Right lobe of liver (tissue), 6 donors: ENCODE measurements around the gene THOC7. TPM values are rescaled to one million over a fixed set of nuclear protein-coding genes. Genes with fewer than 3 reads are reported as not detected.

Source experiments
- ATAC-seq, 4 donors: fragments of 200-7000 bp; cut with Tn5 transposase; one replicate each; pipeline ENCODE4 v1.9.1; 2020; ENCODE audit warnings: mild to moderate bottlenecking in 4 of 4, moderate library complexity in 4 of 4
- DNase-seq, 3 donors: peaks; one replicate each; pipeline ENCODE4 v3.0.0-alpha.2; 2020
- H3K27ac ChIP-seq, 3 donors: fragments of 200-600 bp; one replicate each; pipeline ENCODE4 v1.8.0; 2022
- H3K27me3 ChIP-seq, 2 donors: fragments of 200-600 bp; one replicate each; pipeline ENCODE4 v1.8.0; 2022
- H3K36me3 ChIP-seq, 4 donors: fragments of 200-600 bp; sonication (generic) in 1 of 4; one replicate each; pipeline versions ENCODE4 v1.5.1 to v1.8.0; 2017 to 2022; ENCODE audit warnings: control low read depth in 1 of 4
- H3K4me1 ChIP-seq, 4 donors: fragments of 200-600 bp; sonication (generic) in 1 of 4; one replicate each; pipeline versions ENCODE4 v1.5.1 to v1.8.0; 2017 to 2022; ENCODE audit warnings: control low read depth in 1 of 4
- H3K4me3 ChIP-seq, 3 donors: fragments of 200-600 bp; one replicate each; pipeline ENCODE4 v1.8.0; 2022
- H3K9me3 ChIP-seq, 4 donors: fragments of 200-600 bp; sonication (generic) in 1 of 4; one replicate each; pipeline versions ENCODE4 v1.5.1 to v1.8.0; 2017 to 2022; ENCODE audit warnings: control low read depth in 1 of 4
- CTCF ChIP-seq, 4 donors: fragments of 200-600 bp in 3 of 4; fragments of 450-650 bp in 1 of 4; IDR thresholded peaks; one replicate each; pipeline versions ENCODE4 v1.5.1 to v1.8.0; 2016 to 2022; ENCODE audit warnings: antibody characterized with exemption in 4 of 4, mild to moderate bottlenecking in 2 of 4
- POLR2A ChIP-seq: fragments of 450-650 bp; IDR thresholded peaks from one replicate; pipeline ENCODE4 v1.6.1; 2017; ENCODE audit warnings: antibody characterized with exemption, mild to moderate bottlenecking
- WGBS: methylation state at CpG from one replicate; pipeline ENCODE4 v1.1.6; 2018; ENCODE audit warnings: low coverage, low lambda C conversion rate; ENCODE audit not compliant: insufficient coverage; ENCODE audit errors: missing lambda C conversion rate; 5-methylcytosine and 5-hydroxymethylcytosine counted together
- intact Hi-C, 2 donors: fragments of 100-400 bp; cut with DNase I; formaldehyde crosslinking; loops; one replicate each; pipeline versions ENCODE4 v1.11.2 to v1.14.1; 2022
- small RNA-seq, 2 experiments: library from RNA; depleted of rRNA; stranded (forward); fragments of <200 nt; gene quantifications; one replicate each; pipeline ENCODE3, GENCODE V24; 2016
- total RNA-seq, 6 experiments: library from RNA; depleted of rRNA in 2 of 6; stranded (reverse); fragments of >200 nt in 2 of 6; fragmentation: NEBNext Ultra II Directional in 3 of 6; extraction: Animal tissue kit (Norgen Biotek cat#: 25700) in 3 of 6; gene quantifications; one replicate each; pipeline versions ENCODE4 v1.1.0 to v1.2.4, GENCODE V29; 2016 to 2023
- donor health status: DM: no; HTN: yes; CAD: no.
- donor health status: DM: no; HTN: no; CAD: no.
- donor health status: DM: no; HTN: no; CAD: no.
- donor health status: DM: no; HTN: yes; CAD: no.
- donor health status: DM: no; HTN: yes; CAD: no.

Gene THOC7
- total RNA-seq, 6 experiments from 2014 or later, result 21.8 to 38.8 (median 28.7) TPM

GRCh38 chr3:63795438-63795837 lies 68.2 kb downstream of the THOC7 start:
- TF ChIP-seq CTCF (IDR thresholded peaks at IDR 0.05), result no peak
- no peak for TF ChIP-seq POLR2A
- no peak overlapping the region for H3K4me3 ChIP-seq
- whole genome bisulfite sequencing, result 71% methylated on average over 6 of the region's 6 CpGs
- DNase-seq, result no peak
- no peaks in the 10 kb centered on the region for H3K4me1 ChIP-seq
- intact Hi-C loops, result no loop called here
- H3K9me3 ChIP-seq, result no peaks in the 10 kb centered on the region
- no peaks in the 10 kb centered on the region for H3K36me3 ChIP-seq
- H3K27me3 ChIP-seq, result no peaks in the 10 kb centered on the region
- ATAC-seq, result no peak
- no peak overlapping the region for H3K27ac ChIP-seq

GRCh38 chr3:63791974-63792373 lies 71.6 kb downstream of the THOC7 start:
- no peaks in the 10 kb centered on the region for H3K9me3 ChIP-seq
- ATAC-seq, result no peak
- H3K36me3 ChIP-seq, result no peaks in the 10 kb centered on the region
- 0% methylated on average over 1 of the region's 1 CpG for WGBS
- H3K4me3 ChIP-seq, result no peak overlapping the region
- H3K27me3 ChIP-seq, result no peaks in the 10 kb centered on the region
- intact Hi-C loops, result no loop called here
- TF ChIP-seq POLR2A, result no peak
- peak in 2 of 4 donors; percentile 15 to 19 for TF ChIP-seq CTCF (IDR thresholded peaks at IDR 0.05)
- no peak for DNase-seq
- no peaks in the 10 kb centered on the region for H3K4me1 ChIP-seq
- no peak overlapping the region for H3K27ac ChIP-seq

Small RNA genes within 50 kb of the gene (small RNA-seq; reads per million reads assigned to genes)
- 0 reads per million in 2 experiments for gene SCAANT1

Other genes with a start within 250 kb of the THOC7 start
- not detected for gene SNTN, start 211.1 kb downstream of the THOC7 start, total RNA-seq
- gene C3orf49, start 44.5 kb downstream of the THOC7 start, total RNA-seq, result not detected
- 10 to 100 TPM; 14.6 to 18.6 (median 15.0) TPM for gene ATXN7, start 62 bp upstream of the THOC7 start, total RNA-seq
- gene SCAANT1, start 48.6 kb upstream of the THOC7 start, total RNA-seq, result not detected
- 10 to 100 TPM; 33.1 to 41.9 (median 35.9) TPM for gene PSMD6, start 159.7 kb upstream of the THOC7 start, total RNA-seq